CD14-positive monocyte (primary cell): ENCODE measurements around the gene FBN2. TPM values are rescaled to one million over a fixed set of nuclear protein-coding genes. Genes with fewer than 3 reads are reported as not detected.

Source experiments
- DNase-seq, 3 donors: peaks; one replicate each; pipeline ENCODE4 v3.0.0-alpha.2; 2011 to 2022
- H2AFZ ChIP-seq: 2 replicates; pipeline ENCODE4 v1.6.0; 2012; ENCODE audit warnings: mild to moderate bottlenecking, low read depth, low read length, inconsistent platforms; ENCODE audit not compliant: insufficient read depth, poor library complexity, severe bottlenecking
- H3K27ac ChIP-seq, 2 donors: 1 replicate in 1 of 2; 2 replicates in 1 of 2; pipeline ENCODE4 v1.5.1; 2012 to 2013; ENCODE audit warnings: low read length in 2 of 2, control low read depth in 1 of 2, inconsistent platforms in 1 of 2, low read depth in 1 of 2, mild to moderate bottlenecking in 1 of 2
- H3K27me3 ChIP-seq, 2 donors: one replicate each; pipeline versions ENCODE4 v1.6.0 to v1.6.1; 2011 to 2013; ENCODE audit warnings: low read length in 2 of 2; ENCODE audit not compliant: control insufficient read depth in 2 of 2, insufficient read depth in 2 of 2
- H3K36me3 ChIP-seq, 2 donors: replicated peaks in 1 of 2; 1 replicate in 1 of 2; 2 replicates in 1 of 2; pipeline versions ENCODE4 v1.5.1 to v1.6.1; 2012 to 2013; ENCODE audit warnings: low read length in 2 of 2, control low read depth in 1 of 2, inconsistent platforms in 1 of 2, mild to moderate bottlenecking in 1 of 2; ENCODE audit not compliant: insufficient read depth in 2 of 2, control insufficient read depth in 1 of 2
- H3K4me1 ChIP-seq, 2 donors: 1 replicate in 1 of 2; 2 replicates in 1 of 2; pipeline versions ENCODE4 v1.5.1 to v1.6.1; 2012 to 2013; ENCODE audit warnings: low read length in 2 of 2, control low read depth in 1 of 2, inconsistent platforms in 1 of 2, mild to moderate bottlenecking in 1 of 2, moderate library complexity in 1 of 2; ENCODE audit not compliant: insufficient read depth in 2 of 2, control insufficient read depth in 1 of 2
- H3K4me2 ChIP-seq: replicated peaks from 2 replicates; pipeline ENCODE3; 2012; ENCODE audit warnings: low read length, moderate library complexity, mild to moderate bottlenecking; ENCODE audit not compliant: poor library complexity, severe bottlenecking; ENCODE audit errors: extremely low read depth
- H3K4me3 ChIP-seq, 3 experiments: fragments of 200-600 bp in 1 of 3; sonication (generic) in 1 of 3; replicated peaks in 1 of 3; 1 replicate in 2 of 3; 2 replicates in 1 of 3; pipeline ENCODE4 v1.5.1; 2011 to 2013; ENCODE audit warnings: low read length in 3 of 3, mild to moderate bottlenecking in 3 of 3, control low read depth in 2 of 3, low read depth in 2 of 3, inconsistent platforms in 1 of 3, moderate library complexity in 1 of 3
- H3K79me2 ChIP-seq: 2 replicates; pipeline ENCODE4 v1.6.0; 2012; ENCODE audit warnings: mild to moderate bottlenecking, control low read depth, inconsistent platforms, low read length, moderate library complexity; ENCODE audit not compliant: insufficient read depth
- H3K9ac ChIP-seq: 2 replicates; pipeline ENCODE4 v1.6.0; 2017; ENCODE audit warnings: low read length, mild to moderate bottlenecking; ENCODE audit not compliant: insufficient read depth, poor library complexity, severe bottlenecking
- H3K9me3 ChIP-seq, 2 donors: replicated peaks in 1 of 2; 1 replicate in 1 of 2; 2 replicates in 1 of 2; pipeline versions ENCODE4 v1.5.1 to v1.6.1; 2012 to 2013; ENCODE audit warnings: low read length in 2 of 2, control low read depth in 1 of 2; ENCODE audit not compliant: control insufficient read depth in 1 of 2, insufficient read depth in 1 of 2
- H4K20me1 ChIP-seq: 2 replicates; pipeline ENCODE4 v1.6.0; 2012; ENCODE audit warnings: mild to moderate bottlenecking, low read length, control low read depth, moderate library complexity; ENCODE audit not compliant: insufficient read depth
- H3K27ac Mint-ChIP-seq, 7 donors: one replicate each; pipeline ENCODE4 v1.8.0; 2020; ENCODE audit warnings: mild to moderate bottlenecking in 7 of 7, mixed read lengths in 7 of 7, moderate library complexity in 6 of 7, inconsistent platforms in 2 of 7
- H3K27me3 Mint-ChIP-seq, 3 donors: one replicate each; pipeline ENCODE4 v1.8.0; 2021 to 2022; ENCODE audit warnings: low read depth in 3 of 3, mild to moderate bottlenecking in 3 of 3, mixed read lengths in 3 of 3, moderate library complexity in 3 of 3, inconsistent platforms in 1 of 3
- H3K36me3 Mint-ChIP-seq, 2 donors: one replicate each; pipeline ENCODE4 v1.8.0; 2020; ENCODE audit warnings: mixed read lengths in 2 of 2, inconsistent platforms in 1 of 2, mild to moderate bottlenecking in 1 of 2
- H3K4me1 Mint-ChIP-seq: one replicate; pipeline ENCODE4 v1.8.0; 2020; ENCODE audit warnings: mild to moderate bottlenecking, mixed read lengths
- H3K4me3 Mint-ChIP-seq, 2 donors: one replicate each; pipeline ENCODE4 v1.8.0; 2020; ENCODE audit warnings: mild to moderate bottlenecking in 2 of 2, mixed read lengths in 2 of 2, moderate library complexity in 1 of 2
- H3K9me3 Mint-ChIP-seq, 7 donors: one replicate each; pipeline ENCODE4 v1.8.0; 2020 to 2022; ENCODE audit warnings: mixed read lengths in 7 of 7, mild to moderate bottlenecking in 6 of 7, moderate library complexity in 6 of 7, inconsistent platforms in 2 of 7
- CTCF ChIP-seq: fragments of 200-600 bp; IDR thresholded peaks from one replicate; pipeline ENCODE4 v1.8.0; 2022; ENCODE audit warnings: antibody characterized with exemption, mild to moderate bottlenecking
- WGBS: methylation state at CpG from one replicate; pipeline ENCODE4 v1.1.5; 2013; ENCODE audit warnings: missing lambda C conversion rate; ENCODE audit not compliant: insufficient coverage; 5-methylcytosine and 5-hydroxymethylcytosine counted together
- intact Hi-C, 2 donors: fragments of 100-400 bp; cut with micrococcal nuclease; formaldehyde crosslinking; loops; one replicate each; pipeline versions ENCODE4 v1.15.0 to v1.15.1; 2023
- polyA plus RNA-seq, 3 donors: library from polyadenylated mRNA; depleted of rRNA in 1 of 3; unstranded in 2 of 3; stranded (reverse) in 1 of 3; fragments of 300-500 nt in 2 of 3; fragments of >200 nt in 1 of 3; fragmentation: Illumina TruSeq in 2 of 3; gene quantifications; 1 replicate in 2 of 3; 2 replicates in 1 of 3; pipeline ENCODE4 v1.2.3, GENCODE V29; 2012 to 2021

The FBN2 gene
- polyA plus RNA-seq, 3 donors = 0.85 to 19.3 (median 4.2) TPM

DNA sequence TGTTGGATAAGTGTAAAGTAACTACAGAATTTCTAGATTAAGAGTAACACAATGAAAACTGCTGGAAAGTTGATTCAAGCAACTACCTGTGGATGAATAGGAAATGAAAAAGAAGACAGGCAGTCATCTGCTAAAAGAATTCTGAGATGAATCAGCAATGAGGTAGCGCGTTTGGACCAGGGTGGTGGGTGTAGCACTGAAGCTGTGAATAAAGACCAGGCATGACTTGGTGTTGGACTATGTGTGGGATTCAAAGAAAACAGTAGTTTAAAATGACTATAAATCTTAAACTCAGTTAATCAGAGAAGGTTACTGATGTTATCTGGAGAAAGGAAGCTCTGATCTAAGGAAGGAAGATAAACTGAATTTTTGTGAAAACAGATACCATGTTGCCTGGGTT, 159.8 kb downstream of the FBN2 start:
- H2AFZ ChIP-seq = no peak overlapping the region
- 93% methylated on average over 2 of the region's 2 CpGs for WGBS
- DNase-seq = no peak
- H3K9ac ChIP-seq = no peak overlapping the region
- no peaks in the 10 kb centered on the region for H3K79me2 ChIP-seq
- H3K4me2 ChIP-seq = no peak overlapping the region
- no peaks in the 10 kb centered on the region for H3K27me3 ChIP-seq
- H4K20me1 ChIP-seq = no peaks in the 10 kb centered on the region
- Mint-ChIP-seq H3K27ac (no peak overlapping the region), H3K4me3 (no peak overlapping the region), H3K36me3 (peaks cover 38 to 41% of the 10 kb centered on the region in 2 donors), H3K4me1 (no peaks in the 10 kb centered on the region), H3K9me3 (peaks cover 0 to 2% (median 0%) of the 10 kb centered on the region in 7 donors), H3K27me3 (peaks cover 0 to 2% (median 0%) of the 10 kb centered on the region in 3 donors)
- intact Hi-C loops = no loop called here
- H3K36me3 ChIP-seq = peaks cover 7 to 68% of the 10 kb centered on the region in 2 donors
- no peaks in the 10 kb centered on the region for H3K4me1 ChIP-seq
- no peaks in the 10 kb centered on the region for H3K9me3 ChIP-seq
- no peak for TF ChIP-seq CTCF
- no peak overlapping the region for H3K27ac ChIP-seq
- no peak overlapping the region for H3K4me3 ChIP-seq

DNA sequence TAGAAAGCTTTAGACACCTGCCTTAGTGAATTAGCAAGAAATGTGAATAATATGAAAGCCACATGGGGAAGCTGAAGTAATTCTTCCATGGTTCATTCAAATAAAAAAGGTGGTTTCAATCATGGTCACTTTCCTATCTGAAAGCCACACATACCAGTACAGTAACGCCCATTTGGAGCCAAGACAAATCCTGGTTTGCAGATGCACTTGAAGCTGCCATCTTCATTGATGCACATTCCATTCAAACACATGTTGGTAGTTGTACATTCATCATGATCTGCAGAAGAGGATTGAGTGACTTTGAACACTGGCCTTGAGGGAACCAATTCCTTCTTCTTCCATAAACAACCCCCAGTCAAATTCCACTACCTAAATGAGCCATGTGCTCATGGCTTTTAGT, 161.5 kb downstream of the FBN2 start:
- H3K9ac ChIP-seq = no peak overlapping the region
- intact Hi-C loops = no loop called here
- Mint-ChIP-seq H3K4me1 (no peaks in the 10 kb centered on the region), H3K9me3 (peaks cover 0 to 2% (median 0%) of the 10 kb centered on the region in 7 donors), H3K27ac (no peak overlapping the region), H3K4me3 (no peak overlapping the region), H3K36me3 (peaks cover 42 to 45% of the 10 kb centered on the region in 2 donors), H3K27me3 (peaks cover 0 to 2% (median 0%) of the 10 kb centered on the region in 3 donors)
- H3K27me3 ChIP-seq = no peaks in the 10 kb centered on the region
- H3K4me1 ChIP-seq = no peaks in the 10 kb centered on the region
- no CpG with 5 or more reads among the region's 1 CpG for WGBS
- H3K27ac ChIP-seq = no peak overlapping the region
- H3K9me3 ChIP-seq = no peaks in the 10 kb centered on the region
- no peaks in the 10 kb centered on the region for H4K20me1 ChIP-seq
- TF ChIP-seq CTCF = no peak
- H2AFZ ChIP-seq = no peak overlapping the region
- H3K4me2 ChIP-seq = no peak overlapping the region
- peaks cover 10 to 83% of the 10 kb centered on the region in 2 donors for H3K36me3 ChIP-seq
- DNase-seq = no peak
- H3K79me2 ChIP-seq = no peaks in the 10 kb centered on the region
- no peak overlapping the region for H3K4me3 ChIP-seq
